Measurements from ENCODE around the gene PRPSAP1. TPM values are rescaled to one million over a fixed set of nuclear protein-coding genes. Genes with fewer than 3 reads are reported as not detected.

The PRPSAP1 gene
- total RNA-seq, 1 experiment from 2014 or later: 77.5 TPM

DNA sequence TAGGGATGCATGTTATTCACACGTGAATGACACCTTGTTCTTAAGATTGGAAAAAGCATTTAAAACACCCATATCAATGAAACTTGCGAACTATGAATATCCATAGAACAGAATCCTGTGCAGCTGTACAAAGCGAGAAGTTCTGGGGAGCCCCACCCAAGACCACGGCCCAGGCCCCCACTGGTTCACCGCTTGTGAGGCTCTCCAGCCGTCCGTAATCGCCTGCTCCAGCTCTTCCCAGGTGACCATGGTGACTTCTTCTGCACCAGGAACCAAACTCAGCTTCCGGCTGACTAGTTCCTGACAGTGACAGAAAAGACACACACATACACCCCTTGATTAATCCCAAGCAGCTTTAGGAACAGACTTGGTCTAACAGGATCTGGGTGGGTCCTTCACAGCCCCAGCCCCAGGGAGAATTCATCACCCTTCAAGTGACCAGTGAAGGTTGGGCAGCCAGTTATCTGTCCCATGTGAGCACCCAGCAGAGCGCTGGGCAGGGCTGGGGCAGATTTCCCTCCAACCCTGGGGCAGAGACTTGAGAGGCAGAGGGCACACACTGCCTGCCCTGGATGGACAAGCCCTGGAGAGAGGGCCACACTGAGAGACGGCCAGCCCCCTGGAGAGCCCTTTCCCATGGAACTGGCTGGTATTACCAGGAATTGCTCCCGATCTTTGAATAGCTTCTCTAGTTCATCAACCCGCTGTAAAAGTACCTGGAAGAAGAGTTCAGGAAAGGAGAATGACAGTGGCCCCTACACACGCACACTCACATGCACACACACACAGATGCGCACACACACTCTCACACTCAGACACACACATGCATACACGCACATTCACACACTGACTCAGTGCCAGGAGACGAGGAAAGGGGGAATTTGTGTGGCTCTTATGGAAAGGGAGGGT, 49.2 kb downstream of the PRPSAP1 start:
- Histone ChIP-seq H3K4me1 (ENCODE audit: insufficient read depth, low read length, poor library complexity, severe bottlenecking) (no peaks in the 10 kb centered on the region), H3K9me3 (ENCODE audit: low read depth, low read length, poor library complexity, severe bottlenecking) (no peaks in the 10 kb centered on the region), H3K4me3 (ENCODE audit: low read depth, low read length, poor library complexity, severe bottlenecking) (no peak overlapping the region), H3K36me3 (ENCODE audit: insufficient read depth, low read length, poor library complexity, severe bottlenecking) (no peaks in the 10 kb centered on the region), H3K27ac (ENCODE audit: low read depth, low read length, poor library complexity, severe bottlenecking) (no peak overlapping the region), H3K27me3 (replicated peaks; ENCODE audit: insufficient read depth, low read depth, low read length, poor library complexity) (no peaks in the 10 kb centered on the region)
- CTCF ChIA-PET: interaction anchor here (0.6 to 1.4 kb wide), 3 partner anchors 9 to 480 kb away, joined by 4 to 10 read pairs (median 9); no protein-coding TSS in a partner anchor
- TF ChIP-seq, protein P1, sequence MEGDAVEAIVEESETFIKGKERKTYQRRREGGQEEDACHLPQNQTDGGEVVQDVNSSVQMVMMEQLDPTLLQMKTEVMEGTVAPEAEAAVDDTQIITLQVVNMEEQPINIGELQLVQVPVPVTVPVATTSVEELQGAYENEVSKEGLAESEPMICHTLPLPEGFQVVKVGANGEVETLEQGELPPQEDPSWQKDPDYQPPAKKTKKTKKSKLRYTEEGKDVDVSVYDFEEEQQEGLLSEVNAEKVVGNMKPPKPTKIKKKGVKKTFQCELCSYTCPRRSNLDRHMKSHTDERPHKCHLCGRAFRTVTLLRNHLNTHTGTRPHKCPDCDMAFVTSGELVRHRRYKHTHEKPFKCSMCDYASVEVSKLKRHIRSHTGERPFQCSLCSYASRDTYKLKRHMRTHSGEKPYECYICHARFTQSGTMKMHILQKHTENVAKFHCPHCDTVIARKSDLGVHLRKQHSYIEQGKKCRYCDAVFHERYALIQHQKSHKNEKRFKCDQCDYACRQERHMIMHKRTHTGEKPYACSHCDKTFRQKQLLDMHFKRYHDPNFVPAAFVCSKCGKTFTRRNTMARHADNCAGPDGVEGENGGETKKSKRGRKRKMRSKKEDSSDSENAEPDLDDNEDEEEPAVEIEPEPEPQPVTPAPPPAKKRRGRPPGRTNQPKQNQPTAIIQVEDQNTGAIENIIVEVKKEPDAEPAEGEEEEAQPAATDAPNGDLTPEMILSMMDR (conservative IDR thresholded peaks at IDR 0.05; ENCODE audit: low read depth, low read length): no peak
- no peak for TF ChIP-seq EZH2 (IDR thresholded peaks at IDR 0.05; ENCODE audit: borderline replicate concordance, low read depth, low read length, poor library complexity, severe bottlenecking)
- no TSS peak for BruUV-seq (replicated peaks)
- intact Hi-C loops (cut with micrococcal nuclease; ENCODE audit: unreplicated experiment): loop anchor here (5.0 kb wide), 2 partner anchors 83 to 198 kb away; partner anchors contain the start of gene RHBDF2
- no peak for DNase-seq (ENCODE audit: low spot score)
- POLR2A ChIA-PET (ENCODE audit: low non-redundant PET): no interaction called here

DNA sequence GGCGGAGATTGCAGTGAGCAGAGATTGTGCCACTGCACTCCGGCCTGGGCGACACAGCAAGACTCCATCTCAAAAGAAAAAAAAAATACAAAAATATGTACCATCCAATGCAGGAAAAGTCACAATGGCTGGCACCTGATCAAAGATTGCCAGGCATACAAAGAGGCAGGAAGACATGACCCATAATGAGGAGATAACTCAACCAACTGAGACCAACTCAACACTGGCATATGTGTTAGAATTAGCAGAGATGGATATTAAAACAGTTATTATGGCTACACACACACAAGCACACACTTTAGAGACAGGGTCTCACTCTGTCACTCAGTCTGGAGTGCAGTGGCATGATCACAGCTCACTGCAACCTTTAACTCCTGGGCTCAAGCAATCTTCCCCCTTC, 56.3 kb downstream of the PRPSAP1 start:
- intact Hi-C loops (cut with micrococcal nuclease; ENCODE audit: unreplicated experiment): no loop called here
- Histone ChIP-seq H3K4me3 (ENCODE audit: low read depth, low read length, poor library complexity, severe bottlenecking) (no peak overlapping the region), H3K36me3 (ENCODE audit: insufficient read depth, low read length, poor library complexity, severe bottlenecking) (no peaks in the 10 kb centered on the region), H3K4me1 (ENCODE audit: insufficient read depth, low read length, poor library complexity, severe bottlenecking) (no peaks in the 10 kb centered on the region), H3K27me3 (replicated peaks; ENCODE audit: insufficient read depth, low read depth, low read length, poor library complexity) (no peaks in the 10 kb centered on the region), H3K27ac (ENCODE audit: low read depth, low read length, poor library complexity, severe bottlenecking) (no peak overlapping the region), H3K9me3 (ENCODE audit: low read depth, low read length, poor library complexity, severe bottlenecking) (no peaks in the 10 kb centered on the region)
- POLR2A ChIA-PET (ENCODE audit: low non-redundant PET): interaction anchor here (0.7 kb wide), 1 partner anchor 1336 kb away, joined by 7 read pairs; no protein-coding TSS in a partner anchor
- no peak for DNase-seq (ENCODE audit: low spot score)
- CTCF ChIA-PET: no interaction called here
- TF ChIP-seq, protein P1 (conservative IDR thresholded peaks at IDR 0.05; ENCODE audit: low read depth, low read length): no peak
- no peak for TF ChIP-seq EZH2 (IDR thresholded peaks at IDR 0.05; ENCODE audit: borderline replicate concordance, low read depth, low read length, poor library complexity, severe bottlenecking)
- no TSS peak for BruUV-seq (replicated peaks)

DNA sequence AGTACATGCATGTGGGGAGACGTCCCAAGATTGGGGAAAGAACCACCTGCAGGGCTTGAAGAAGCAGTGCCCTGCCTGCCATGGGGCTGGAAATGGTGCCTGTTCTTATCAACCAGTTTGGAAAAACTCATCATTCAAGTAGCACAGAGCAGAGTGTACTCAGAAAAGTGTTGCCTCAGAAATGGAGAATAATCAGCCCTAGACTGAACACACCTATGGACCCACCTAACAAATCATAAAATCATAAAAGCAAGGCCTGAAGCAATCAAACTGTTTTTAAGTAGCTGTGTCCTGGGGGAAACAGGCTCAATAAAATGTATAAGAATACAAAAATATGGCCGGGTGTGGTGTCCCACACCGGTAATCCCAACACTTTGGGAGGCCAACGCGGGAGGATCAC, 56.8 kb downstream of the PRPSAP1 start:
- ChIA-PET CTCF (no interaction called here), POLR2A (ENCODE audit: low non-redundant PET) (no interaction called here)
- Histone ChIP-seq H3K4me1 (ENCODE audit: insufficient read depth, low read length, poor library complexity, severe bottlenecking) (no peaks in the 10 kb centered on the region), H3K27ac (ENCODE audit: low read depth, low read length, poor library complexity, severe bottlenecking) (no peak overlapping the region), H3K36me3 (ENCODE audit: insufficient read depth, low read length, poor library complexity, severe bottlenecking) (no peaks in the 10 kb centered on the region), H3K9me3 (ENCODE audit: low read depth, low read length, poor library complexity, severe bottlenecking) (no peaks in the 10 kb centered on the region), H3K27me3 (replicated peaks; ENCODE audit: insufficient read depth, low read depth, low read length, poor library complexity) (no peaks in the 10 kb centered on the region), H3K4me3 (ENCODE audit: low read depth, low read length, poor library complexity, severe bottlenecking) (no peak overlapping the region)
- DNase-seq (ENCODE audit: low spot score): no peak
- intact Hi-C loops (cut with micrococcal nuclease; ENCODE audit: unreplicated experiment): no loop called here
- TF ChIP-seq EZH2 (IDR thresholded peaks at IDR 0.05; ENCODE audit: borderline replicate concordance, low read depth, low read length, poor library complexity, severe bottlenecking): no peak
- TF ChIP-seq, protein P1 (conservative IDR thresholded peaks at IDR 0.05; ENCODE audit: low read depth, low read length): no peak
- no TSS peak for BruUV-seq (replicated peaks)
